ENCODE measurements around the gene SIGLEC9. TPM values are rescaled to one million over a fixed set of nuclear protein-coding genes. Genes with fewer than 3 reads are reported as not detected.
A peak's percentile ranks its signal among the peaks of the same experiment; 100 is the strongest.

The SIGLEC9 gene
- total RNA-seq, 1 donor from 2014 or later: 0.18 TPM

DNA sequence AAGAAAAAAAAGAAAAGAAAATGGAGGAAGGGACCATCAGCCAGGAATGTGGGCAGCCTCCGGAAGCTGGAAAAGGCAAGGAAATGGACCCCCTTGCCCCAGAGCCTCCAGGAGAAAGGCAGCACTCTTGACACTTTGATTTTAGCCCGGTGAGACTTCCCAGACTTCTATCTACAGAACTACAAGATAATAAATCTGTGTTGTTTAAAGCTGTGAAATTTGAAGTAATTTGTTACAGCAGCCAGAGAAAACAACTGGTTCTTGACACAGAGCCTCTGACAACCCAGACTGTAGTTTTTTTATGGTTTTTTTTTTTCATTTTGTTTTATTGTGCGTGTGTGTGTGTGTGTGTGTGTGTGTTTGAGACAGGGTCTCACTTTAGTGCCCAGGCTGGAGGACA, 24.1 kb upstream of the SIGLEC9 start:
- Mint-ChIP-seq H3K27me3 (ENCODE audit: low read depth) (no peaks in the 10 kb centered on the region), H3K9me3 (no peaks in the 10 kb centered on the region)
- intact Hi-C loops (cut with micrococcal nuclease): no loop called here

DNA sequence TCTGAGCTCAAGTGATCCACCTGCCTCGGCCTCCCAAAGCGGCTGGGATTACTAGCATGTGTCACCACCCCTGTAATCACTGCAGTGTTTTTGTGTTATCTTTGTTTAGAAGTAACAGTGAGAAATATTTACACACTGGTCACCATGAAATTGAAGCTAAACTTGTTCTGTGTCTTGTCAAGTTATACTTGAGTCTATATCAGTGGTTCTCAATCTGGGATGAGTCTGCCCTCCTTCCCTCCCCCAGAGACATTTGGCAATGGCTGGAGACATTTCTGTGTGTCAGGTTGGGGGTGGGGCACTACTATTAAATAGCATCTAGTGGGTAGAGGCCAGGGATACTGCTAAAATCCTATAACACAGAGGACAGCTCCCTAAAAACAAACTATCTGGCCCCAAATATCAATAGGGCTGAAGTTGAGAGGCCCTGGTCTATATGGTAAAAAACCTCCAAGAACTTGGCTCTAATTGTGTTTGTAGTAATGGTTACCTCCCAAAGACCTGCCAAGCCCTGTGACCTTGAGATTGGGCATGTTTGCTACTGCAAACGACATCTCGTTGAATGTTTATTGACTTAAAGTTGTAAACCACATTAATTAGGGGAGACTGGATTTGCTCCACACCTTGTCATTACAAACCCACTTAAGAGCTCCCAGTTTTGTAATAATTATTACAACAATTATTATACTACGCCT, 23.4 kb upstream of the SIGLEC9 start:
- intact Hi-C loops (cut with micrococcal nuclease): no loop called here
- H3K4me3 Mint-ChIP-seq (ENCODE audit: low read depth): no peak overlapping the region
- H3K4me1 Mint-ChIP-seq (ENCODE audit: low read depth): peaks cover 27% of the 10 kb centered on the region
- H3K27me3 Mint-ChIP-seq (ENCODE audit: low read depth): no peaks in the 10 kb centered on the region
- peaks cover 58% of the 10 kb centered on the region for H3K36me3 Mint-ChIP-seq (ENCODE audit: low read depth)
- no peak overlapping the region for H3K27ac Mint-ChIP-seq
- no peak for DNase-seq (ENCODE audit: low spot score)
- no peaks in the 10 kb centered on the region for H3K9me3 Mint-ChIP-seq

More for the DNA sequence above, 24.1 kb upstream of the SIGLEC9 start:
- Mint-ChIP-seq H3K4me1 (ENCODE audit: low read depth) (peaks cover 21% of the 10 kb centered on the region), H3K27ac (no peak overlapping the region), H3K4me3 (ENCODE audit: low read depth) (no peak overlapping the region), H3K36me3 (ENCODE audit: low read depth) (peaks cover 55% of the 10 kb centered on the region)
- no peak for DNase-seq (ENCODE audit: low spot score)

DNA sequence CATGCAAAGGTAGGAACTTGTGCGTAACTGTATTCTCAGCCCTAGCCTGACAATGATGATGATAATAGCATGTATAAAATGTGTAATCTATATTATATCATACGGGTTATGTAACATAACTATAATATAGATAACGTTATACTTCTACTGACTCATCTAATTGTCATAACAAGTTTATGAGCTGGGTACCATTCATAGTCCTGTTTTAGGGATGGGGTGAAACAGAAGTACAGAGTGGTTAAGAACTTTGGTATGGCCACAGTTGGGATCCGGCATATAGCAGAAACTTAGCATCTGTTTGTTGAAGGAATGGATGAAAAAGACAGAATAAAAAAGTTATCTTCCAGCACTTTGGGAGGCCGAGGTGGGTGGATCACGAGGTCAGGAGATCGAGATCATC, 21.7 kb upstream of the SIGLEC9 start:
- intact Hi-C loops (cut with micrococcal nuclease): no loop called here
- H3K27ac Mint-ChIP-seq: no peak overlapping the region
- DNase-seq (ENCODE audit: low spot score): no peak
- no peak overlapping the region for H3K4me3 Mint-ChIP-seq (ENCODE audit: low read depth)
- peaks cover 27% of the 10 kb centered on the region for H3K4me1 Mint-ChIP-seq (ENCODE audit: low read depth)
- H3K27me3 Mint-ChIP-seq (ENCODE audit: low read depth): no peaks in the 10 kb centered on the region
- no peaks in the 10 kb centered on the region for H3K9me3 Mint-ChIP-seq
- peaks cover 52% of the 10 kb centered on the region for H3K36me3 Mint-ChIP-seq (ENCODE audit: low read depth)

DNA sequence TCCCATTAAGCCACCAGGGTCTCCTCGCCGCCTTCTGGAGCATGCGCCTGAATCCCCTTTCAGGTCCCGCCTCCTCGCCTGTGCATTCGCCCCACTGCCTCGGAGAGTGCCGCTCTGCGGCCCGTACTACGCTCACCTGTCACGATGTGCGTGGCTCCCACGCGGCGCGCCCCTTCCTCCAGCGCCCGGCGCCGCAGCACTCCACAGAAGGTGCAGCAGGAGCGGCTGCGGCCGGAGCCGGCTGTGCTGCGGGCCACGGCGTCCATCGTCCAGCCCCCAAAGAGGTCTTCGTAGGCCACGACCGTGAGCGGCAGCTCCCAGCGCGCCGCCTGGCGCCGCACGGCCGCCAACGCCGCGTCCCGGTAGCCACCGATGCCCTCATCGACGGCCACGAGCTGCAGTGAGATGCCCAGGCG, 20.8 kb upstream of the SIGLEC9 start:
- Mint-ChIP-seq H3K4me1 (ENCODE audit: low read depth) (peaks cover 27% of the 10 kb centered on the region), H3K36me3 (ENCODE audit: low read depth) (peaks cover 48% of the 10 kb centered on the region)

DNA sequence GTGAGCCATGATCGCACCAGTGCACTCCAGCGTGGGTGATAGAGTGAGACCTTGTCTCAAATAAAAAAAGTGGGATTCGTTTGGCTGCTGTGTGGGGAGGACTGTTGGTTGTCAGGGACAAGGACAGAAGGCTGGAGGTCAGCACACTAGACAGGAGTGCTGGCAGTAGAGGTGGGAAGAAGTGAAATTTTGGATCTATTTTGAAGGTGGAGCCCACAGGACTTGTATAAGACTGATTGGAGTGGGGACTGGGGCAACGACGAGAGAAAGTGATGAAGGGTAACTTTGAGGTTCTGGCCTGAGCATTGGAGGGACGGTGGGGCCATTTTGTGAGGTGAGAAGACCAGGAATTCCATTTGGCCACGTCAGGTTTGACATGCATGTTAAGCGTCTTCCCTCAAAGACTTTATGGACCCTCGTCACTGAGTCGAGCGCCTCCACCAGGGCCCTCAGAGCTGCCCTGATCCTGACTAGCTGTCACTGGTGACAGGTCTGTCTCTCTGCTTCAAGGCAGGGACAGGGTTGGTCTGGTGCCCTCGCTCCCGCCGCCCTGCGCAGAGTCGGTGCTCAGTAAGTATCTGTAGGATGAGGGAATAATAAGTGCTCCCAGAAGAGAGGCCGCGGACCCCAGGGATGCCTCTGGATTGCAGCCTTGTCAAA, 17.2 kb upstream of the SIGLEC9 start:
- Mint-ChIP-seq H3K27me3 (ENCODE audit: low read depth) (no peaks in the 10 kb centered on the region), H3K27ac (peak overlapping the region; percentile 82), H3K9me3 (no peaks in the 10 kb centered on the region), H3K36me3 (ENCODE audit: low read depth) (peaks cover 33% of the 10 kb centered on the region), H3K4me3 (ENCODE audit: low read depth) (peak overlapping the region; percentile 84), H3K4me1 (ENCODE audit: low read depth) (peaks cover 23% of the 10 kb centered on the region)
- peak; percentile 25 for DNase-seq (ENCODE audit: low spot score)
- intact Hi-C loops (cut with micrococcal nuclease): loop anchor here (1.0 to 5.0 kb wide), 3 partner anchors 302 to 597 kb away; partner anchors contain the start of gene JOSD2

More for the DNA sequence above, 20.8 kb upstream of the SIGLEC9 start:
- H3K9me3 Mint-ChIP-seq: no peaks in the 10 kb centered on the region
- H3K27ac Mint-ChIP-seq: no peak overlapping the region
- no peaks in the 10 kb centered on the region for H3K27me3 Mint-ChIP-seq (ENCODE audit: low read depth)
- intact Hi-C loops (cut with micrococcal nuclease): no loop called here
- no peak for DNase-seq (ENCODE audit: low spot score)
- H3K4me3 Mint-ChIP-seq (ENCODE audit: low read depth): no peak overlapping the region

DNA sequence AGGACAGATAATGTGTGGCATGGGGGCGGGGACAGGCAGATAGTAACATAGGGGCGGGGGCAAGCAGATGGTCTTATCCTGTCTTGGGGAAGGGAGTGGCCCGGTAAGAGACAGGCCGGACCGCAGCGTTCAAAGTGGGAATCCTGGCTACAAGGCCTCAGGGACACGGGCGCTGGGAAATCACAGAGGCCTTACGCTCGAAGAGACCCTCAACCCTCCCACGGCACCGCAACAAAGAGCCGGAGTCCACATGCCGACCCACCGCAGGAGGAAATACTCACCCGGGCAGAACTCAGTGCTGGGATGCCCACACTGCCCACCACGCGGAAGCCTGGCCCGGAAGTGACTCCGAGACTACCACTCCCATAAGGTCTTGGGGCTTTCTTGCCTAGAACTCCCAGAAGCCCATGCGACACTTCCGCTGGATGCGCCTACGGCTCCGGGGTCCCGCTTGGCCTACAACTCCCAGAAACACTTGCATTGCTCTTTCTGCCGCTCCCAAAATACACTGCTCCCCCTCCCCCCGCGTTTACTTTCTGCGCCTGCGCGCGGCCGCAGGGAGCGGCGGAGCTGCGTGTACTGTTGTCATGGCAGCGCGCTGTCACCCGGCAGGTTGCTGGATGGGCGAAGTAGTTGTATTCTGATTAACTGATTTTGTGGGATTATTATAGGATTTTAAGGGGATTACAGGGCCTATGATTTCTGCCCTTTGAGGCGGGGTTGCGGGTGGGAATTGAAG, 16.5 kb upstream of the SIGLEC9 start, which contains the start of gene CTU1:
TSS of gene CTU1 (minus strand) at position 344 of the 739 bp plus-strand sequence. CDS start 3,840 bp downstream, outside the sequence.
- Mint-ChIP-seq H3K4me3 (ENCODE audit: low read depth) (peak within 1 kb of the TSS; percentile 84), H3K9me3 (no peaks in the 10 kb centered on the region), H3K36me3 (ENCODE audit: low read depth) (peaks cover 26% of the 10 kb centered on the region), H3K27me3 (ENCODE audit: low read depth) (no peaks in the 10 kb centered on the region), H3K27ac (peak within 1 kb of the TSS; percentile 82), H3K4me1 (ENCODE audit: low read depth) (peaks cover 19% of the 10 kb centered on the region)
- intact Hi-C loops (cut with micrococcal nuclease): loop anchor here (1.0 to 5.0 kb wide), 3 partner anchors 303 to 597 kb away; partner anchors contain the start of gene JOSD2
- peak; percentile 99 for DNase-seq (ENCODE audit: low spot score)

DNA sequence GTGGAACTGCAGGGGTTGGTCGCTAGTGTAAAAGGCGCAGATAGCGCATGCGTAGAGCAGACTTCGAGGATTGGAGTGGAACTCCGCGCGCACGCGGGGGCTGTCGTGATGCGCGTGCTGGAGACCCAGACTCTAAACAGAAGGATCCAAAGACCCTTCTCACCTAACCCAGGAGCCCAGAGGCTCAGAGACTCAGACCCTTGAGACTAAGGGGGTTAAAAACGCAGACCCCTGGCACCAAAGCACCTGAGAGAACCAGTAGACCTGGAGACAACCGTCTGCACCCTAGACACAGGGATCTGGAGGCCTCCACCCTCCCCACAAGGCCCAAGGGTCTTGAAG, 15.9 kb upstream of the SIGLEC9 start:
- intact Hi-C loops (cut with micrococcal nuclease): loop anchor here (1.0 to 5.0 kb wide), 3 partner anchors 303 to 598 kb away; partner anchors contain the start of gene JOSD2
- Mint-ChIP-seq H3K36me3 (ENCODE audit: low read depth) (peaks cover 21% of the 10 kb centered on the region), H3K27me3 (ENCODE audit: low read depth) (no peaks in the 10 kb centered on the region), H3K4me3 (ENCODE audit: low read depth) (peak overlapping the region; percentile 84), H3K9me3 (no peaks in the 10 kb centered on the region), H3K4me1 (ENCODE audit: low read depth) (peaks cover 20% of the 10 kb centered on the region), H3K27ac (peak overlapping the region; percentile 76)
- DNase-seq (ENCODE audit: low spot score): no peak

DNA sequence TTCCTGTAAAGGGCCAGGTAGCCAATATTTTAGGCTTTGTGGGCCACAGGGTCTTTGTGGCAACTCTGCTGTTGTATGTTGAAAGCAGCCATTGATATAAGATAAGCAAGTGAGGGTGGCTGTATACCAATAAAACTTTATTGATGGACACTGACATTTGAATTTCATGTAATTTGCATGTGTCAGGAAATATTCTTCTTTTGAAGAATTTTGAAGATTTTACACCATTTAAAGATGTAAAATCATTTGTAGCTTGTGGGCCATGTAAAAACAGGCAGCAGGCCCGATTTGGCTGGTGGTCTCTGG, 14.1 kb upstream of the SIGLEC9 start:
- Mint-ChIP-seq H3K27ac (no peak overlapping the region), H3K36me3 (ENCODE audit: low read depth) (peaks cover 15% of the 10 kb centered on the region), H3K4me1 (ENCODE audit: low read depth) (peaks cover 29% of the 10 kb centered on the region), H3K4me3 (ENCODE audit: low read depth) (no peak overlapping the region), H3K9me3 (no peaks in the 10 kb centered on the region), H3K27me3 (ENCODE audit: low read depth) (no peaks in the 10 kb centered on the region)
- intact Hi-C loops (cut with micrococcal nuclease): loop anchor here (5.0 kb wide), 1 partner anchor 147 kb away; no protein-coding TSS in a partner anchor
- no peak for DNase-seq (ENCODE audit: low spot score)

DNA sequence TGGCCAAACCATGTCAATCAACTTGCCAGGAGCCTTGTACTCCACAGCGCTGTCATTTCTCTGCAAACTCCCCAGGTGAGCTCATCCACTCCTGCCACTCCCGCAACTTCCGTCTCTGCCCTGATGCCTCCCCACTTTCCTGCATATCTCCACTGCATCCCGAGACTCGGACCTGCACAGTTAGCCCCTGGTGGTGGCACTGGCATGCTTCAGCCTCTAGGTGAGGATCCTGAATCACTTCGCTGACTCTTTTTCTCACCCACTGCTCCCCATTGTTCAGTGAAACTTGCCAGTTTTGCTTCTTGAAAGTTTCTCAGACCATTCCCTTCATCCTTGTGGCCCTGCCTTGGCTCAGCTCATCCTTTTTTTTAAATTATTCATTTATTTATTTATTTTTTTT, 13.1 kb upstream of the SIGLEC9 start:
- no peaks in the 10 kb centered on the region for H3K9me3 Mint-ChIP-seq
- peaks cover 9% of the 10 kb centered on the region for H3K36me3 Mint-ChIP-seq (ENCODE audit: low read depth)
- peaks cover 24% of the 10 kb centered on the region for H3K4me1 Mint-ChIP-seq (ENCODE audit: low read depth)
- no peak for DNase-seq (ENCODE audit: low spot score)
- intact Hi-C loops (cut with micrococcal nuclease): loop anchor here (5.0 kb wide), 1 partner anchor 146 kb away; no protein-coding TSS in a partner anchor
- H3K27me3 Mint-ChIP-seq (ENCODE audit: low read depth): no peaks in the 10 kb centered on the region
- no peak overlapping the region for H3K4me3 Mint-ChIP-seq (ENCODE audit: low read depth)
- no peak overlapping the region for H3K27ac Mint-ChIP-seq

DNA sequence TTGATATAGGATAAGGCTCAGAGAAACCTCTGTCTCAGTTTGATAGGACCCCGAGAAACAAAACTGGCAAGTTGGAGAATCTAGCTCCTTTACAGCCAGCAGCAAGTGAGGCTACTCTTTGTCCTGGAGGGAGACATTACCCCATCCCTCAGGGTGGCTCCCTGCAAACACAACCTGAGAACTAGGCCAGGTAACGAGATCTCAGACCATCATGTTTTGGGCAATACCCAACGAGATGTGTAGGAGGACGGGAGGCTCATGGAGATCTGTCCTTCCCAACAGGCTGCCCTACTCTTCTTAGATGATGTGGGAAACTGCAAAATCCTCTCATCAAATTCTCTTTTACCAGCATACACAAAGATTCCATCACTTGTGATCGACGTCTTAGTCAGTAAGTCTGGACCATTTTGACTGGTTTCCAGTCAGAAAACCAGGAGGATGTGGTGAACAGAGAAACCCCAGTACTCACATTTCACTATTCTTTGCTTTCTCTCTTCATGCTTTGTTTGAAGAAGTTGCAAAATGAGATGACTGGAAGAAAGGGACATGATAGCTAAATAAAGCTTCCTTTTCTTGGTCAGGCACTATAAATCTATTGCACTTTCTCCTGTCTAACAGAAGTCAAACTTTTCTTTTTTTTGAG, 10.5 kb upstream of the SIGLEC9 start:
- DNase-seq (ENCODE audit: low spot score): no peak
- H3K27ac Mint-ChIP-seq: peak overlapping the region; percentile 70
- intact Hi-C loops (cut with micrococcal nuclease): loop anchor here (2.0 to 5.0 kb wide), 2 partner anchors 45 to 143 kb away; no protein-coding TSS in a partner anchor
- H3K36me3 Mint-ChIP-seq (ENCODE audit: low read depth): no peaks in the 10 kb centered on the region
- H3K4me1 Mint-ChIP-seq (ENCODE audit: low read depth): peaks cover 23% of the 10 kb centered on the region
- no peak overlapping the region for H3K4me3 Mint-ChIP-seq (ENCODE audit: low read depth)
- H3K9me3 Mint-ChIP-seq: no peaks in the 10 kb centered on the region
- H3K27me3 Mint-ChIP-seq (ENCODE audit: low read depth): peaks cover 6% of the 10 kb centered on the region

DNA sequence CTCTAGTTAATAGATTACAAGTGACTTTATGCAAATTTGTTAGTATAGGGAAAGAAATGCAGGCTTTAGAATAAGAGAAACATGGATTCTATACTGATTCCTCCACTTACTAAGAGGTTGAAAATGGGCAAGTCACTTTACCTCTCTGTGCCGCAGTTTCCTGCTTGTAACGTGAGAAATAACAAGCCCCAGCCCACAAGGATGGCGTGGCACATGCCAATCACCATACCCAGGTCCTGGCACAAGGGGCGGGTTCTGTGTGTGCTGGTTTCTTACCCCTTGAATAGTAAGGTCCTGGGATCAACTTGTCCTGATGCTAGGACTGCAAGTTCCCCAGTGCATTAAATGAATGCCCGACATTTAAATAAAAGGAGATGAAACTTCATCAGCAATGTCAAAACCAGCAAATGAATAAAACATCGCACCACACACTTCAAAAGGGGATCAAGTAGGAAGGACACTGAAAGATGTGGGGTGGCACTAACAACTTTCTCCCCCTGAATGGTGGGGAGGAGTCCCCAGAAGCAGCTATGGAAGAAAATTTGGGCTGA, 7.9 kb upstream of the SIGLEC9 start:
- no peaks in the 10 kb centered on the region for H3K9me3 Mint-ChIP-seq
- H3K27ac Mint-ChIP-seq: no peak overlapping the region
- H3K4me1 Mint-ChIP-seq (ENCODE audit: low read depth): peaks cover 25% of the 10 kb centered on the region
- DNase-seq (ENCODE audit: low spot score): no peak
- peaks cover 7% of the 10 kb centered on the region for H3K27me3 Mint-ChIP-seq (ENCODE audit: low read depth)
- H3K36me3 Mint-ChIP-seq (ENCODE audit: low read depth): no peaks in the 10 kb centered on the region
- intact Hi-C loops (cut with micrococcal nuclease): no loop called here
- H3K4me3 Mint-ChIP-seq (ENCODE audit: low read depth): no peak overlapping the region

DNA sequence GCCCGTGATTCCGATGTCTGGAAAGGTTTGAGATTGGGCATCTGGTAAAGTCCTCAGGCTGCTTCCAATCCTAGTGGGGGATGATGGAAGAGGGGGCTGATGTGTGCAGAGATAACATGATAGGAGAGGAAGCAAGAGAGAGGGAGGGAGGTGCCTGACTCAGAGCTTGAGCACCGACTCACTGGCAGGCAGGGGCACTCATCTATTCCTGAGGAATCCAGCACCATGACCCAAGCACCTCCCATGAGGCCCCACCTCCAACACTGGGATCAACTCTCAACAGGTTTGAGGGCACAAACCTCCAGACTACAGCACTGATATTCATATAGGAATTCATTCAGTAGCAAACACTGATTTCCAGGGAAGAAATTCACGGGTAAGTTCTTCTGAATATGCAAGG, 5.6 kb upstream of the SIGLEC9 start:
- H3K27ac Mint-ChIP-seq: no peak overlapping the region
- H3K4me1 Mint-ChIP-seq (ENCODE audit: low read depth): peaks cover 36% of the 10 kb centered on the region
- no peaks in the 10 kb centered on the region for H3K9me3 Mint-ChIP-seq
- intact Hi-C loops (cut with micrococcal nuclease): no loop called here
- DNase-seq (ENCODE audit: low spot score): no peak
- no peaks in the 10 kb centered on the region for H3K36me3 Mint-ChIP-seq (ENCODE audit: low read depth)
- H3K4me3 Mint-ChIP-seq (ENCODE audit: low read depth): no peak overlapping the region
- H3K27me3 Mint-ChIP-seq (ENCODE audit: low read depth): peaks cover 7% of the 10 kb centered on the region
